K562 (cell line): ENCODE measurements around the gene CDC23. TPM values are rescaled to one million over a fixed set of nuclear protein-coding genes. Genes with fewer than 3 reads are reported as not detected.

Experiments
- BCOR ChIP-seq: fragments of 450-650 bp; IDR thresholded peaks from 2 replicates; pipeline ENCODE4 v1.6.1; 2016
- CBX3 ChIP-seq, 2 experiments: IDR thresholded peaks; 1 replicate in 1 of 2; 2 replicates in 1 of 2; pipeline ENCODE4 v1.6.1; 2012; ENCODE audit warnings: inconsistent platforms in 2 of 2, low read length in 2 of 2, borderline replicate concordance in 1 of 2, control low read depth in 1 of 2
- CREB1 ChIP-seq, 2 experiments: sonication (generic) in 1 of 2; formaldehyde crosslinking in 1 of 2; IDR thresholded peaks; 2 replicates each; pipeline versions ENCODE4 v1.6.1 to v1.8.0; 2012 to 2022; ENCODE audit warnings: inconsistent platforms in 1 of 2, mild to moderate bottlenecking in 1 of 2, missing genetic modification reagents in 1 of 2, moderate library complexity in 1 of 2
- E2F8 ChIP-seq: fragments of 450-650 bp; IDR thresholded peaks from 2 replicates; pipeline ENCODE4 v1.7.1; 2018; ENCODE audit warnings: mild to moderate bottlenecking, low read depth; ENCODE audit not compliant: partially characterized antibody
- E4F1 ChIP-seq: fragments of 250-450 bp; sonication (Bioruptor Pico); IDR thresholded peaks from 2 replicates; pipeline ENCODE4 v1.5.0; 2021; ENCODE audit warnings: mild to moderate bottlenecking, borderline replicate concordance
- GATAD2B ChIP-seq: fragments of 450-650 bp; IDR thresholded peaks from 2 replicates; pipeline ENCODE4 v1.6.1; 2017; ENCODE audit warnings: mild to moderate bottlenecking, borderline replicate concordance
- HMBOX1 ChIP-seq: sonication (generic); IDR thresholded peaks from 2 replicates; pipeline ENCODE4 v1.6.1; 2016
- KDM2B ChIP-seq: fragments of 250-450 bp; sonication (Bioruptor Pico); IDR thresholded peaks from 2 replicates; pipeline ENCODE4 v1.8.0; 2021; ENCODE audit warnings: mild to moderate bottlenecking, moderate library complexity
- MAX ChIP-seq: sonication (generic); formaldehyde crosslinking; IDR thresholded peaks from 2 replicates; pipeline ENCODE4 v1.9.0; 2022; ENCODE audit warnings: mild to moderate bottlenecking, missing genetic modification reagents
- NR1H2 ChIP-seq: sonication (generic); formaldehyde crosslinking; IDR thresholded peaks from 2 replicates; pipeline ENCODE4 v1.4.0; 2020; ENCODE audit warnings: mild to moderate bottlenecking, missing genetic modification reagents
- RAD21 ChIP-seq, 2 experiments: fragments of 250-450 bp in 1 of 2; fragments of 450-650 bp in 1 of 2; sonication (Bioruptor Pico) in 1 of 2; formaldehyde crosslinking in 1 of 2; IDR thresholded peaks in 1 of 2; conservative IDR thresholded peaks in 1 of 2; 2 replicates each; pipeline versions ENCODE4 v1.4.0 to v1.8.0; 2020 to 2022; ENCODE audit warnings: mild to moderate bottlenecking in 2 of 2, moderate library complexity in 1 of 2
- RBFOX2 ChIP-seq: fragments of 200-400 bp; formaldehyde crosslinking; IDR thresholded peaks from 2 replicates; pipeline ENCODE4 v1.6.1; 2017; ENCODE audit warnings: low read depth, mild to moderate bottlenecking, low read length, moderate library complexity
- RFX1 ChIP-seq: fragments of 450-650 bp; IDR thresholded peaks from 2 replicates; pipeline ENCODE4 v1.6.1; 2016; ENCODE audit warnings: mild to moderate bottlenecking, moderate library complexity
- SIN3A ChIP-seq, 2 experiments: fragments of 150-350 bp in 1 of 2; IDR thresholded peaks; 2 replicates each; pipeline ENCODE4 v1.6.1; 2011 to 2016; ENCODE audit warnings: borderline replicate concordance in 2 of 2, low read depth in 2 of 2, low read length in 2 of 2, mild to moderate bottlenecking in 2 of 2, moderate library complexity in 2 of 2; ENCODE audit not compliant: control insufficient read depth in 1 of 2
- SNRNP70 ChIP-seq: fragments of 200-400 bp; formaldehyde crosslinking; optimal IDR thresholded peaks from 2 replicates; pipeline ENCODE3; 2017; ENCODE audit warnings: low read depth, low read length
- SUPT5H ChIP-seq: fragments of 450-650 bp; IDR thresholded peaks from 2 replicates; pipeline ENCODE4 v1.6.1; 2016
- ZBTB33 ChIP-seq: sonication (generic); formaldehyde crosslinking; IDR thresholded peaks from 2 replicates; pipeline ENCODE4 v1.8.1; 2023; ENCODE audit warnings: mild to moderate bottlenecking, missing genetic modification reagents
- ZFP1 ChIP-seq: fragments of 450-650 bp; formaldehyde crosslinking; IDR thresholded peaks from 2 replicates; pipeline ENCODE4 v1.4.0; 2020; ENCODE audit warnings: mild to moderate bottlenecking, mixed read lengths
- ZNF165 ChIP-seq: fragments of 250-450 bp; sonication (Bioruptor Pico); IDR thresholded peaks from 2 replicates; pipeline ENCODE4 v1.4.0; 2020; ENCODE audit warnings: borderline replicate concordance
- ZNF253 ChIP-seq: fragments of 250-450 bp; sonication (Bioruptor Pico); conservative IDR thresholded peaks from 2 replicates; pipeline ENCODE4 v1.6.1; 2021; ENCODE audit warnings: mild to moderate bottlenecking
- polyA plus RNA-seq, 8 experiments: library from polyadenylated mRNA; depleted of rRNA in 4 of 8; stranded (reverse) in 5 of 8; unstranded in 3 of 8; fragments of >200 nt; fragmentation: Nextera tagmentation in 2 of 8; fragmentation: Illumina TruSeq in 1 of 8; extraction: Ambion mirVana in 2 of 8; extraction: Trizol in 1 of 8; gene quantifications; 2 replicates each; pipeline versions ENCODE4 v1.2.1 to v1.2.3, GENCODE V29; 2011 to 2014; ENCODE audit warnings: inconsistent platforms in 1 of 8, missing spikeins in 1 of 8
- total RNA-seq, 7 experiments: library from RNA; depleted of rRNA in 6 of 7; stranded (reverse); fragments of >200 nt in 6 of 7; fragmentation: Illumina TruSeq in 2 of 7; extraction: Trizol in 2 of 7; gene quantifications; 2 replicates each; pipeline versions ENCODE4 v1.2.1 to v1.2.3, GENCODE V29; 2011 to 2021; ENCODE audit warnings: low replicate concordance in 1 of 7

Gene CDC23
- total and polyA plus RNA-seq, 9 of the 15 experiments (the other 6 are each of a cell fraction or from before 2014, with no cell fraction given): 34.5 to 157 (median 65.5) TPM

- TF ChIP-seq E4F1 (CRISPR knock-in tag): no peak
- no peak for TF ChIP-seq ZFP1 (CRISPR knock-in tag)
- TF ChIP-seq RAD21 (CRISPR knock-in tag; conservative IDR thresholded peaks at IDR 0.05 in 1 of 2, IDR thresholded peaks at IDR 0.05 in 1 of 2): no peak
- no peak for TF ChIP-seq HMBOX1
- no peak for TF ChIP-seq ZBTB33 (CRISPR knock-in tag)
- no peak for TF ChIP-seq RFX1
- no peak for TF ChIP-seq ZNF165 (CRISPR knock-in tag)
- no peak for TF ChIP-seq E2F8
- TF ChIP-seq KDM2B (CRISPR knock-in tag): no peak
- 0 out of 2 replicates have a peak, but pooled peaks have one; percentile 16 for TF ChIP-seq SUPT5H
- TF ChIP-seq BCOR: no peak
- TF ChIP-seq CBX3 (IDR thresholded peaks at IDR 0.05; ENCODE audit: borderline replicate concordance in 1 of 2, low read length in 2 of 2): no peak
- TF ChIP-seq ZNF253 (CRISPR knock-in tag): no peak
- TF ChIP-seq CREB1 (IDR thresholded peaks at IDR 0.05): no peak
- TF ChIP-seq CREB1 (CRISPR knock-in tag; IDR thresholded peaks at IDR 0.05): no peak
- TF ChIP-seq MAX (CRISPR knock-in tag): no peak
- 0 out of 4 replicates have a peak, but pooled peaks of 1 of the 2 experiments have one; percentile 2 for TF ChIP-seq SIN3A (IDR thresholded peaks at IDR 0.05; ENCODE audit: borderline replicate concordance in 2 of 2, control insufficient read depth in 1 of 2, low read depth in 2 of 2, low read length in 2 of 2)
- TF ChIP-seq RBFOX2: peak; percentile 28; the same call in 1 of the 2 replicates
- no peak for TF ChIP-seq SNRNP70
- no peak for TF ChIP-seq GATAD2B
- no peak for TF ChIP-seq NR1H2 (CRISPR knock-in tag)
Observed at GRCh38 chr5:138179277-138179857, 33.8 kb downstream of the CDC23 start (continued).
